ENCODE results near the gene CCDC15. TPM values are rescaled to one million over a fixed set of nuclear protein-coding genes. Genes with fewer than 3 reads are reported as not detected.
"Not testable (repeated sequence)": the region's sequence is repeated elsewhere in the genome, so short reads cannot be mapped to it uniquely, and the experiment has no call there.

CCDC15 gene
- total and polyA plus RNA-seq, 2 of the 4 experiments (the other 2 are of a cell fraction) = 1.1 to 2.0 TPM

DNA sequence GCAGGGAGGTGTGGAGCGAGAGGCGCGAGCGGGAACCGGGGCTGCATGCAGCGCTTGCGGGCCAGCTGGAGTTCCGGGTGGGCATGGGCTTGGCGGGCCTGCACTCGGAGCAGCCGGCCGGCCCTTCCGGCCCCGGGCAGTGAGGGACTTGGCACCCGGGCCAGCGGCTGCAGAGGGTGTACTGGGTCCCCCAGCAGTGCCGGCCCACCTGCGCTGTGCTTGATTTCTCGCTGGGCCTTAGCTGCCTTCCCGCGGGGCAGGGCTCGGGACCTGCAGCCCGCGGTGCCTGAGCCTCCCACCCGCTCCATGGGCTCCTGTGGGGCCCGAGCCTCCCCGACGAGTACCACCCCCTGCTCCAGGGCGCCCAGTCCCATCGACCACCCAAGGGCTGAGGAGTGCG is 135.5 kb downstream of the CCDC15 start:
- H4K91ac ChIP-seq (ENCODE audit: insufficient read depth, low read depth, low read length); H2BK5ac ChIP-seq (ENCODE audit: low read depth, low read length, poor library complexity, severe bottlenecking); H3K36me3 ChIP-seq (ENCODE audit: control insufficient read depth, insufficient read depth, low read length); H4K5ac ChIP-seq (ENCODE audit: low read depth, low read length); H3K27me3 ChIP-seq (ENCODE audit: control insufficient read depth, insufficient read depth, low read length); H3K18ac ChIP-seq (ENCODE audit: low read depth, low read length); H3K4me3 ChIP-seq (ENCODE audit: insufficient read depth, low read depth, low read length); H2BK120ac ChIP-seq (ENCODE audit: low read depth, low read length); H3K9ac ChIP-seq (ENCODE audit: low read depth, low read length); H2AFZ ChIP-seq (replicated peaks; ENCODE audit: low read length, poor library complexity); dilution Hi-C loops (cut with HindIII; ENCODE audit: low sequenced_read_pairs, unreplicated experiment); H3K4me1 ChIP-seq (ENCODE audit: control insufficient read depth, insufficient read depth, low read length); in situ Hi-C loops (cut with MboI; ENCODE audit: low sequenced_read_pairs); H3K23ac ChIP-seq (ENCODE audit: low read depth, low read length); H3K14ac ChIP-seq (replicated peaks; ENCODE audit: low read depth, low read length); H3K56ac ChIP-seq (ENCODE audit: extremely low read depth, insufficient read depth, low read length); H4K8ac ChIP-seq (ENCODE audit: low read depth in 2 of 2, low read length in 2 of 2); H3K27ac ChIP-seq (ENCODE audit: insufficient read depth, low read length); H3K9me3 ChIP-seq (ENCODE audit: control insufficient read depth, insufficient read depth, low read length); H2AK5ac ChIP-seq (ENCODE audit: low read depth, low read length); DNase-seq; ATAC-seq (ENCODE audit: low read depth); BruUV-seq (replicated peaks); H3K79me1 ChIP-seq (ENCODE audit: low read depth in 1 of 2, low read length in 2 of 2); H4K20me1 ChIP-seq (ENCODE audit: insufficient read depth, low read length); H3K4me2 ChIP-seq (ENCODE audit: low read depth, low read length); H2AK9ac ChIP-seq (replicated peaks; ENCODE audit: low read depth, low read length, poor library complexity); H3K4ac ChIP-seq (ENCODE audit: low read depth, low read length); H2BK20ac ChIP-seq (ENCODE audit: low read depth, low read length); H2BK15ac ChIP-seq (ENCODE audit: low read depth, low read length); POLR2A ChIA-PET (ENCODE audit: unreplicated experiment); intact Hi-C loops (cut with micrococcal nuclease): not testable (repeated sequence)
- CTCF ChIA-PET = interaction anchor here (4.3 kb wide), 1 partner anchor 52 kb away, joined by 34 read pairs; no protein-coding TSS in a partner anchor
- H3K9me1 ChIP-seq (ENCODE audit: insufficient read depth, low read length) = peaks cover 12% of the 10 kb centered on the region
- no CpG with 5 or more reads among the region's 31 CpGs for WGBS, 2 experiments (ENCODE audit: extremely low coverage in 2 of 2, insufficient read length in 1 of 2)

DNA sequence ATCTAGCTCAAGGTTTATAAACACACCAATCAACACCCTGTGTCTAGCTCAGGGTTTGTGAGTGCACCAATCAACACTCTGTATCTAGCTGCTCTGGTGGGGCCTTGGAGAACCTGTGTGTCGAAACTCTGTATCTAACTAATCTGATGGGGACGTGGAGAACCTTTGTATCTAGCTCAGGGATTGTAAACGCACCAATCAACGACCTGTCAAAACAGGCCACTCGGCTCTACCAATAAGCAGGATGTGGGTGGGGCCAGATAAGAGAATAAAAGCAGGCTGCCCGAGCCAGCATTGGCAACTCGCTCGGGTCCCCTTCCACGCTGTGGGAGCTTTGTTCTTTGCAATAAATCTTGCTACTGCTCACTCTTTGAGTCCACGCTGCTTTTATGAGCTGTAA is 136.1 kb downstream of the CCDC15 start:
- CTCF ChIA-PET = interaction anchor here (0.9 to 4.3 kb wide), 4 partner anchors 8 to 315 kb away, joined by 4 to 34 read pairs (median 10); no protein-coding TSS in a partner anchor
- H2BK5ac ChIP-seq (ENCODE audit: low read depth, low read length, poor library complexity, severe bottlenecking); H3K4ac ChIP-seq (ENCODE audit: low read depth, low read length); BruUV-seq (replicated peaks); dilution Hi-C loops (cut with HindIII; ENCODE audit: low sequenced_read_pairs, unreplicated experiment); H2AK9ac ChIP-seq (replicated peaks; ENCODE audit: low read depth, low read length, poor library complexity); H2BK20ac ChIP-seq (ENCODE audit: low read depth, low read length); ATAC-seq (ENCODE audit: low read depth); H4K8ac ChIP-seq (ENCODE audit: low read depth in 2 of 2, low read length in 2 of 2); H3K36me3 ChIP-seq (ENCODE audit: control insufficient read depth, insufficient read depth, low read length); H3K27me3 ChIP-seq (ENCODE audit: control insufficient read depth, insufficient read depth, low read length); H3K14ac ChIP-seq (replicated peaks; ENCODE audit: low read depth, low read length); H3K18ac ChIP-seq (ENCODE audit: low read depth, low read length); H3K56ac ChIP-seq (ENCODE audit: extremely low read depth, insufficient read depth, low read length); H2BK15ac ChIP-seq (ENCODE audit: low read depth, low read length); H3K4me2 ChIP-seq (ENCODE audit: low read depth, low read length); H4K5ac ChIP-seq (ENCODE audit: low read depth, low read length); H3K4me1 ChIP-seq (ENCODE audit: control insufficient read depth, insufficient read depth, low read length); POLR2A ChIA-PET (ENCODE audit: unreplicated experiment); H3K4me3 ChIP-seq (ENCODE audit: insufficient read depth, low read depth, low read length); H3K79me1 ChIP-seq (ENCODE audit: low read depth in 1 of 2, low read length in 2 of 2); H2AFZ ChIP-seq (replicated peaks; ENCODE audit: low read length, poor library complexity); H4K91ac ChIP-seq (ENCODE audit: insufficient read depth, low read depth, low read length); H3K27ac ChIP-seq (ENCODE audit: insufficient read depth, low read length); H3K9me3 ChIP-seq (ENCODE audit: control insufficient read depth, insufficient read depth, low read length); DNase-seq; H2AK5ac ChIP-seq (ENCODE audit: low read depth, low read length); H3K9ac ChIP-seq (ENCODE audit: low read depth, low read length); H2BK120ac ChIP-seq (ENCODE audit: low read depth, low read length); H3K23ac ChIP-seq (ENCODE audit: low read depth, low read length); H4K20me1 ChIP-seq (ENCODE audit: insufficient read depth, low read length): not testable (repeated sequence)
- in situ Hi-C loops (cut with MboI; ENCODE audit: low sequenced_read_pairs) (loop anchor here (5.0 kb wide), 1 partner anchor 317 kb away; no protein-coding TSS in a partner anchor), intact Hi-C loops (cut with micrococcal nuclease) (loop anchor here (2.0 kb wide), 2 partner anchors 127 to 339 kb away; no protein-coding TSS in a partner anchor)
- peaks cover 12% of the 10 kb centered on the region for H3K9me1 ChIP-seq (ENCODE audit: insufficient read depth, low read length)
- no CpG with 5 or more reads among the region's 10 CpGs for WGBS, 2 experiments (ENCODE audit: extremely low coverage in 2 of 2, insufficient read length in 1 of 2)

Measured in IMR-90 (cell line).